Spinal cord (tissue), 10 donors: ENCODE results near the gene RMI2. TPM values are rescaled to one million over a fixed set of nuclear protein-coding genes. Genes with fewer than 3 reads are reported as not detected.
"Not testable (repeated sequence)": the region's sequence is repeated elsewhere in the genome, so short reads cannot be mapped to it uniquely, and the experiment has no call there.

ENCODE experiments used
- DNase-seq, 6 donors: peaks; one replicate each; pipeline versions ENCODE4 v3.0.0 to v3.0.0-alpha.2; 2013 to 2015; ENCODE audit warnings: low spot score in 6 of 6, low read depth in 4 of 6
- H3K27ac ChIP-seq: one replicate; pipeline ENCODE4 v1.5.1; 2013; ENCODE audit warnings: low read depth, low read length, control low read depth
- H3K27me3 ChIP-seq: one replicate; pipeline ENCODE4 v1.6.1; 2013; ENCODE audit warnings: low read length; ENCODE audit not compliant: control insufficient read depth, insufficient read depth
- H3K36me3 ChIP-seq: one replicate; pipeline ENCODE4 v1.6.1; 2013; ENCODE audit warnings: low read length; ENCODE audit not compliant: control insufficient read depth, insufficient read depth
- H3K4me1 ChIP-seq: one replicate; pipeline ENCODE4 v1.6.1; 2013; ENCODE audit warnings: low read length; ENCODE audit not compliant: control insufficient read depth, insufficient read depth
- H3K4me3 ChIP-seq: one replicate; pipeline ENCODE4 v1.5.1; 2013; ENCODE audit warnings: low read depth, low read length, control low read depth
- H3K9me3 ChIP-seq: one replicate; pipeline ENCODE4 v1.6.1; 2013; ENCODE audit warnings: low read length; ENCODE audit not compliant: control insufficient read depth, insufficient read depth
- WGBS: methylation state at CpG from one replicate; pipeline ENCODE4 v1.1.5; 2013; ENCODE audit warnings: missing lambda C conversion rate; ENCODE audit not compliant: insufficient coverage; 5-methylcytosine and 5-hydroxymethylcytosine counted together
- polyA plus RNA-seq, 2 donors: library from polyadenylated mRNA; unstranded; fragments of 120-200 nt; gene quantifications; one replicate each; pipeline ENCODE4 v1.2.1, GENCODE V29; 2013; ENCODE audit not compliant: insufficient read length in 2 of 2
- total RNA-seq, 2 donors: library from RNA; depleted of rRNA in 1 of 2; stranded (reverse); fragments of 120-200 nt in 1 of 2; fragments of >200 nt in 1 of 2; gene quantifications; one replicate each; pipeline versions ENCODE4 v1.2.3 to v1.2.4, GENCODE V29; 2013 to 2014
- donor health status: healthy.

Gene RMI2
- total and polyA plus RNA-seq, 4 donors: 5.8 to 11.1 (median 8.0) TPM

DNA sequence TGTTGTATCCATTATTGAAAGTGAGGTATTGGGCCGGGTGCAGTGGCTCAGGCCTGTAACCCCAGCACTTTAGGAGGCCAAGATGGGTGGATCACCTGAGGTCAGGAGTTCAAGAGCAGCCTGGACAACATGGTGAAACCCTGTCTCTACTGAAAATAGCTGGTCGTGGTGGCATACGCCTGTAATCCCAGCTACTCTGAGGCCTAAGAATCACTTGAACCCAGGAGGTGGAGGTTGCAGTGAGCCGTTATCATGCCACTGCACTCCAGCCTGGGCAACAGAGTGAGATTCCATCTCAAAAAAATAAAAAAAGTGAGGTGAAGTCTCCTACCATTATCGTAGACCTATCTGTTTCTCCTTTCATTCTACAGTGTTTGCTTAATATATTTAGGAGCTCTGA, 33.7 kb downstream of the RMI2 start:
- H3K4me1 ChIP-seq, H3K27me3 ChIP-seq, DNase-seq, H3K27ac ChIP-seq, H3K4me3 ChIP-seq, H3K36me3 ChIP-seq, H3K9me3 ChIP-seq: not testable (repeated sequence)
- WGBS: 95% methylated on average over 3 of the region's 5 CpGs

DNA sequence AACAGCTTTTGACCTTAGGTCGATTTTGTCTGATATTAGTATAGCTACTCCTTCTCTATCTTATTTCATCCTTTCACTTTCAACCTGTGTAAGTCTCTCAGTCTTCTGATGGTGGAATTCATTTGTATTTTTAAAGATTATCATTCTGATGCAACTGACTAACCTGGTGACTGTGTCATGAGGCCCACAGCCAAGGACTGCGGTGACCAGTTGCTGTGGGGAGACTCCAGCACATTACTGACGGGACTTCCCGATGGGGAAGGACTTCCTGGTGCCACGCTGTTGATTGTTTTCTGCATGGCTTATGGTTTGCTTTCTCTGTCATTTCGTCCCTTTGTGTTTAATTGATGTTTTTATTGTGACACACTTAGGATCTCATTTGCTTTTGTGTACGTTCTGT, 34.2 kb downstream of the RMI2 start:
- Histone ChIP-seq H3K36me3 (peaks cover 5% of the 10 kb centered on the region), H3K27me3 (no peaks in the 10 kb centered on the region), H3K9me3 (no peaks in the 10 kb centered on the region), H3K27ac (no peak overlapping the region), H3K4me3 (no peak overlapping the region), H3K4me1 (peaks cover 8% of the 10 kb centered on the region)
- no peak for DNase-seq
- WGBS: 89% methylated on average over 4 of the region's 7 CpGs

DNA sequence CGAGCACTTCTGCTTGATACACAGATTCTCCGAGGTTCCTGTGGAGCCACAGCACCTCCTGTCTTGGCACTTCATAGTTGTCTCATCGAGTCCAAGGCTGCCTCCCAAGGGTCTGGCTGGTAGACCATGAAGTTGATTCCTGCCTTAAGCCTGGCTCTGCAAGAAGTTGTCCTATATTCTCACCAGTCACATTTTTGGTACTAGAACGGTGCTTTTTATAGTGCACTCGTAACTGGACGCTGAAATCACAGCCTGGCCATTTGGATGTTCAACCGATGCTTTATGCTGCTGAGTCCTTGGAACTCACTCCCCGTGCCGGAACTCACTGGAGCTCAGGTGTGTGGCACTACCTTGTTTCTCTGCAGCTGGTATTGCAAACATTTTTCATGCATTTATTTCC, 35.6 kb downstream of the RMI2 start:
- H3K27ac ChIP-seq: no peak overlapping the region
- no peaks in the 10 kb centered on the region for H3K27me3 ChIP-seq
- WGBS: 84% methylated on average over 7 of the region's 9 CpGs
- no peaks in the 10 kb centered on the region for H3K9me3 ChIP-seq
- no peak overlapping the region for H3K4me3 ChIP-seq
- DNase-seq: no peak
- peaks cover 9% of the 10 kb centered on the region for H3K36me3 ChIP-seq
- H3K4me1 ChIP-seq: peaks cover 12% of the 10 kb centered on the region

DNA sequence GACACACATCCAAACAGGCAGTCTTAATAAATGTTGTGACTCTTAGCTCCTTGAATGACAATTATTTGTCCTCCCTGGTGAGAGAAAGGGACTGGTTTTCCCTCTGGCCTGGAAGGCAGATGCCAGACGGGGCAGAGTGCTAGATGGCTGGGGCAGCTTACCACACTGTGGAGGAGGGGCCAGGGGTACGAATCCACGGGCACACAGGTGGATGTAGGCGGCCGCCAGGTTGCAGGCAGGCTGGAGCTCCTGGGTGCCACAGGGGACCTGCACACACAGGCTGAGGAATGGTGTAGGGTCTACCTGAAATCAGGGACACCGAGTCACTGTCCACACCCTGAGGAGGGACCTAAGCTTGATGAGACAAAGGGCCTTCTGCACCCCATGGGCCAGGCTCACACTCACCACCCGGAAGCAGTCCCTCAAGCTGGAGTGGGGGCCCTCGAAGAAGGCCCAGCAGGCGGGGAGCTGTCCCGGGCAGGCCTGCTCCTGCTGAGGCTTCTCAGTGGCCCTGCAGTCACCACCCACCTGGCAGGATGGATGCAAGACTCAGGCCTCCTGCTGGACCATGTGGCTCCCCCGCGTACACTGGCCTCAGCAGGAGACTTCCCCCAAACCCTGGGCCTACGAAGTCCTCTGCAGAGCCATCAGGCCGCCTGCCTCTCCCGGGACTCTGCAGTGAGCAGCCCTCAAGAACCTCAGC, 38.4 kb downstream of the RMI2 start:
- Histone ChIP-seq H3K36me3 (peaks cover 9% of the 10 kb centered on the region), H3K27ac (no peak overlapping the region), H3K9me3 (no peaks in the 10 kb centered on the region), H3K27me3 (no peaks in the 10 kb centered on the region), H3K4me3 (no peak overlapping the region), H3K4me1 (peaks cover 19% of the 10 kb centered on the region)
- WGBS: 90% methylated on average over 15 of the region's 15 CpGs
- DNase-seq: no peak

DNA sequence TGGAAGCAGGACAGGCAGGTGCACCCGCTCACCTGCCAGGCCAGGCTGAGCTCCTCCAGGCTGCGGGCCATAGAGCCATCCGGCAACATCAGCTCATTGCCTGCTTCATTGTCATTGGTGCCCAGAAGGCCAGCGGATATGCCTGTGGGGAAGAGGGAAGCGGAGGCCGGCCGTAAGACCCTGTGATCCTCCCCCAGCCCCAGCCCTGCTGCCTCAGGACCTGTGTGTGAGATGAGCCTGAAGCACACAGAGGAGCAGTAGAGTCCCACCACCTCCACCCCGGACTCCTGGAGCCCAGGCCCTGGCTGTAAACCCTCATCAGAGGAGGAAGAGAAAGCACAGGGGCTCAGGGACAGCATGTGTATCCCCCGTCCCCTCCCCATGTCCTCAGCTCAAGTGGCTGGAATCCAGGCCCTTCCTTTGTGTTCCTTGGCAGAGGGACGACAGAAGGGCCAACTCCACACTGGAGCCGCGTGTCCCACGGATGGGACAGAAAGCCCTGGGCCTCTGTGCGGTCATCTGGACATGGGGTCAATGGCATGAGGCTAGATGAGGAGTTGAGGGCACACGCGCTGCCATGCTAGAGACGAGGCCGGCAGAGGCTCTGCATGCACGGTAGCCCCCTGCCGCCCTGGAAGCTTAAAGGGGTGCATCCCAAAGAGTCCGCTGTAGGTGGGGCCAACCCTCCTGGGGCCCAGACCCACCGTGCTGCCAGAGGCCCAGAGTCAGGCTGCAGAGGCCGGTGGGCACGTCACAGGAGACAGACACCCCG, 39.1 kb downstream of the RMI2 start:
- no peak overlapping the region for H3K27ac ChIP-seq
- H3K9me3 ChIP-seq: no peaks in the 10 kb centered on the region
- peaks cover 19% of the 10 kb centered on the region for H3K4me1 ChIP-seq
- no peak overlapping the region for H3K4me3 ChIP-seq
- 75% methylated on average over 24 of the region's 25 CpGs for WGBS
- no peaks in the 10 kb centered on the region for H3K27me3 ChIP-seq
- peaks cover 9% of the 10 kb centered on the region for H3K36me3 ChIP-seq
- no peak for DNase-seq

GRCh38 chr16:11384956-11385586, 39.8 kb downstream of the RMI2 start:
- no peaks in the 10 kb centered on the region for H3K27me3 ChIP-seq

GRCh38 chr16:11386054-11386680, 40.9 kb downstream of the RMI2 start:
- H3K4me3 ChIP-seq: no peak overlapping the region
- peaks cover 9% of the 10 kb centered on the region for H3K36me3 ChIP-seq
- no peaks in the 10 kb centered on the region for H3K27me3 ChIP-seq
- no peak for DNase-seq
- H3K4me1 ChIP-seq: peaks cover 32% of the 10 kb centered on the region
- H3K9me3 ChIP-seq: no peaks in the 10 kb centered on the region
- WGBS: 95% methylated on average over 12 of the region's 12 CpGs
- no peak overlapping the region for H3K27ac ChIP-seq

More at GRCh38 chr16:11384956-11385586, 39.8 kb downstream of the RMI2 start:
- Histone ChIP-seq H3K9me3 (no peaks in the 10 kb centered on the region), H3K4me3 (no peak overlapping the region), H3K36me3 (peaks cover 9% of the 10 kb centered on the region), H3K27ac (no peak overlapping the region), H3K4me1 (peaks cover 21% of the 10 kb centered on the region)
- 87% methylated on average over 20 of the region's 20 CpGs for WGBS
- DNase-seq: no peak

- H3K36me3 ChIP-seq: peaks cover 9% of the 10 kb centered on the region
- no peaks in the 10 kb centered on the region for H3K27me3 ChIP-seq
- H3K4me1 ChIP-seq: peaks cover 40% of the 10 kb centered on the region
- H3K9me3 ChIP-seq: no peaks in the 10 kb centered on the region
- H3K4me3 ChIP-seq: no peak overlapping the region
- WGBS: 34% methylated on average over 22 of the region's 22 CpGs
- peak in 2 of 6 donors; percentile 28 to 51 for DNase-seq
- no peak overlapping the region for H3K27ac ChIP-seq
Measured at GRCh38 chr16:11386791-11387546, 41.7 kb downstream of the RMI2 start.

GRCh38 chr16:11389083-11389482, 43.8 kb downstream of the RMI2 start:
- no peak overlapping the region for H3K27ac ChIP-seq
- DNase-seq: no peak
- H3K36me3 ChIP-seq: peaks cover 8% of the 10 kb centered on the region
- no peak overlapping the region for H3K4me3 ChIP-seq
- H3K4me1 ChIP-seq: peaks cover 43% of the 10 kb centered on the region
- no peaks in the 10 kb centered on the region for H3K27me3 ChIP-seq
- H3K9me3 ChIP-seq: no peaks in the 10 kb centered on the region
- 76% methylated on average over 4 of the region's 7 CpGs for WGBS
